K562 (cell line): ENCODE results near the gene HSPB7. TPM values are rescaled to one million over a fixed set of nuclear protein-coding genes. Genes with fewer than 3 reads are reported as not detected.
A peak's percentile ranks its signal among the peaks of the same experiment; 100 is the strongest.

Source experiments
- CHD2 ChIP-seq: IDR thresholded peaks from 2 replicates; pipeline ENCODE4 v1.6.1; 2011; ENCODE audit warnings: low read depth, low read length
- ELF2 ChIP-seq: fragments of 250-450 bp; sonication (Bioruptor Pico); IDR thresholded peaks from 2 replicates; pipeline ENCODE4 v1.5.0; 2021; ENCODE audit warnings: mild to moderate bottlenecking
- EP300 ChIP-seq: IDR thresholded peaks from 2 replicates; pipeline ENCODE4 v1.6.1; 2012; ENCODE audit warnings: low read length, improper control_type of control experiment
- ETV5 ChIP-seq: sonication (generic); formaldehyde crosslinking; IDR thresholded peaks from 2 replicates; pipeline ENCODE4 v1.4.0; 2020; ENCODE audit warnings: low read depth, mild to moderate bottlenecking, missing genetic modification reagents
- GATAD2A ChIP-seq: fragments of 450-650 bp; IDR thresholded peaks from 2 replicates; pipeline ENCODE4 v1.6.1; 2017
- HMG20A ChIP-seq: fragments of 450-650 bp; formaldehyde crosslinking; conservative IDR thresholded peaks from 2 replicates; pipeline ENCODE4 v1.4.0; 2020; ENCODE audit warnings: mild to moderate bottlenecking, mixed read lengths
- HNRNPL ChIP-seq: fragments of 200-400 bp; formaldehyde crosslinking; IDR thresholded peaks from 2 replicates; pipeline ENCODE4 v1.6.1; 2017; ENCODE audit warnings: low read depth, mild to moderate bottlenecking, low read length
- HOXB6 ChIP-seq: fragments of 250-450 bp; sonication (Bioruptor Pico); IDR thresholded peaks from 2 replicates; pipeline ENCODE4 v1.5.1; 2022; ENCODE audit warnings: mild to moderate bottlenecking, borderline replicate concordance
- KDM4B ChIP-seq, 2 experiments: fragments of 450-650 bp in 1 of 2; sonication (generic) in 1 of 2; IDR thresholded peaks; 2 replicates each; pipeline ENCODE4 v1.6.1; 2016 to 2017; ENCODE audit warnings: borderline replicate concordance in 2 of 2, antibody characterized with exemption in 1 of 2, low read depth in 1 of 2, mild to moderate bottlenecking in 1 of 2
- KLF1 ChIP-seq: fragments of 450-650 bp; IDR thresholded peaks from 2 replicates; pipeline ENCODE4 v1.6.1; 2016; ENCODE audit warnings: missing genetic modification characterization, missing compliant biosample characterization
- MECOM ChIP-seq: fragments of 250-450 bp; sonication (Bioruptor Pico); IDR thresholded peaks from 2 replicates; pipeline ENCODE4 v1.8.0; 2022; ENCODE audit warnings: inconsistent platforms
- PTRF ChIP-seq: fragments of 450-650 bp; IDR thresholded peaks from 2 replicates; pipeline ENCODE4 v1.6.1; 2016; ENCODE audit warnings: mild to moderate bottlenecking, missing genetic modification characterization, missing compliant biosample characterization
- RAD21 ChIP-seq, 2 experiments: fragments of 250-450 bp in 1 of 2; fragments of 450-650 bp in 1 of 2; sonication (Bioruptor Pico) in 1 of 2; formaldehyde crosslinking in 1 of 2; IDR thresholded peaks in 1 of 2; conservative IDR thresholded peaks in 1 of 2; 2 replicates each; pipeline versions ENCODE4 v1.4.0 to v1.8.0; 2020 to 2022; ENCODE audit warnings: mild to moderate bottlenecking in 2 of 2, moderate library complexity in 1 of 2
- RCOR1 ChIP-seq, 2 experiments: IDR thresholded peaks; 2 replicates each; pipeline ENCODE4 v1.6.1; 2012; ENCODE audit warnings: low read depth in 2 of 2, low read length in 2 of 2, borderline replicate concordance in 1 of 2, improper control_type of control experiment in 1 of 2
- RFX5 ChIP-seq: IDR thresholded peaks from 2 replicates; pipeline ENCODE4 v1.6.1; 2011; ENCODE audit warnings: low read depth, mild to moderate bottlenecking, improper control_type of control experiment, low read length
- SMAD2 ChIP-seq: fragments of 150-350 bp; IDR thresholded peaks from 2 replicates; pipeline ENCODE4 v1.6.1; 2014; ENCODE audit warnings: low read depth, mild to moderate bottlenecking, low read length
- TARDBP ChIP-seq: fragments of 450-650 bp; IDR thresholded peaks from 2 replicates; pipeline ENCODE4 v1.6.1; 2016
- TCF3 ChIP-seq: sonication (generic); formaldehyde crosslinking; IDR thresholded peaks from 2 replicates; pipeline ENCODE4 v1.4.0; 2020; ENCODE audit warnings: mild to moderate bottlenecking, missing genetic modification reagents
- ZBTB1 ChIP-seq: sonication (generic); formaldehyde crosslinking; IDR thresholded peaks from 2 replicates; pipeline ENCODE4 v1.8.1; 2023; ENCODE audit warnings: missing genetic modification reagents, low read depth, mild to moderate bottlenecking, borderline replicate concordance
- ZKSCAN8 ChIP-seq: fragments of 200-800 bp; sonication (Bioruptor generic); IDR thresholded peaks from 2 replicates; pipeline ENCODE4 v1.6.1; 2016; ENCODE audit warnings: missing genetic modification characterization, missing compliant biosample characterization
- ZNF668 ChIP-seq: fragments of 250-450 bp; sonication (Bioruptor Pico); IDR thresholded peaks from 2 replicates; pipeline ENCODE4 v1.8.0; 2022; ENCODE audit warnings: mild to moderate bottlenecking, inconsistent platforms
- polyA plus RNA-seq, 8 experiments: library from polyadenylated mRNA; depleted of rRNA in 4 of 8; stranded (reverse) in 5 of 8; unstranded in 3 of 8; fragments of >200 nt; fragmentation: Nextera tagmentation in 2 of 8; fragmentation: Illumina TruSeq in 1 of 8; extraction: Ambion mirVana in 2 of 8; extraction: Trizol in 1 of 8; gene quantifications; 2 replicates each; pipeline versions ENCODE4 v1.2.1 to v1.2.3, GENCODE V29; 2011 to 2014; ENCODE audit warnings: inconsistent platforms in 1 of 8, missing spikeins in 1 of 8
- total RNA-seq, 7 experiments: library from RNA; depleted of rRNA in 6 of 7; stranded (reverse); fragments of >200 nt in 6 of 7; fragmentation: Illumina TruSeq in 2 of 7; extraction: Trizol in 2 of 7; gene quantifications; 2 replicates each; pipeline versions ENCODE4 v1.2.1 to v1.2.3, GENCODE V29; 2011 to 2021; ENCODE audit warnings: low replicate concordance in 1 of 7
- TF ChIP-seq, protein P1 (sequence below): sonication (generic); formaldehyde crosslinking; IDR thresholded peaks from 2 replicates; pipeline ENCODE4 v1.8.1; 2023; ENCODE audit warnings: mild to moderate bottlenecking, missing genetic modification reagents
- TF ChIP-seq, protein P2 (sequence below), 3 experiments: fragments of 200-800 bp in 1 of 3; sonication (Bioruptor generic) in 1 of 3; sonication (generic) in 1 of 3; formaldehyde crosslinking in 1 of 3; IDR thresholded peaks; 2 replicates each; pipeline versions ENCODE4 v1.6.1 to v1.8.0; 2016 to 2022; ENCODE audit warnings: mild to moderate bottlenecking in 2 of 3, missing compliant biosample characterization in 2 of 3, missing genetic modification characterization in 2 of 3, missing genetic modification reagents in 1 of 3

Gene HSPB7
- total and polyA plus RNA-seq, 9 of the 15 experiments (the other 6 are each of a cell fraction or from before 2014, with no cell fraction given): 0.05 to 0.19 (median 0.07) TPM; not detected in 6

DNA sequence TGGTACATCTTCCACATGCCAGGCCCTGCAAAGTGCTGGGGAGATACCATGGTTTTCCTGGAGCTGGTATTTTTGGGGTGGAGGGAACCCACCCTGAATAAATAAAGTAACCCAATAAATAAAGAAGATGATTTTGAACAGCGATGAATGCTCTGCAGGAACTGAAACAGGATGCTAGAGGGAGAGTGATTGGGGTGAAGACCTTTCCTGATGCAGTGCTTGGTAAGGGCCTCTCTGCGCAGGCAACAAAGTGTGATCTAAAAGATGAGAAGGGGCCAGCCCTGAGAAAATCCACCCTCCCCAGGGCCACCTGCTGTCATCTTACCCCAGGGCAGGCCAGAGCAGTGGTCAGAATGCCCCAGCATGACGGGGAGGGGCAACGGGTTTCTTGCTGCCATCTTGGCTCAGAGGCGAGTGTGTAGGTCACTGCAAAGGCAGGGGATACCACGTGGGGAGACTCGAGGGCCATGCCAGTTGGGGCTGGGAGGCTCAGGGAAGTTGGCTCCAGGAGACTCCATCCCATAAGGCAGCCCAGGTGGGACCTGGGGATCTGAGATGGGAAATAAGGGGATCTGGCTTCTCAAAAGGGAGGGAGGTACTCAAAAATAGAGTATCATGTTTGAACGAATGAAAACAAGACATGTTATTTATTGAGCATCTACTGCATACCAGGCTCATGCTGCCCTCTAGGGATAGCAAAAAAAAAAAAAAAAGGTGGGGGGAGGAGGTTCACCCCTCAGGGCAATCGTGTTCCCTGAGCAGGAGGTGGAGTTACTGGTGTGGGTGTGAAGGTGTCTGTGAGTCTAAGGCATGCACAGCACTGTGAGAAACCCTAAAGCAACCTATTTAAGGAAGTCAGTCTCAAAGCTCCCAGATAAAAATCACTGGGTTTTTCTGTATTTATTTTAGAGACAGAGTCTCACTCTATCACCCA, 11.0 kb downstream of the HSPB7 start (continued):
- TF ChIP-seq EP300 (no peak), TARDBP (no peak), RFX5 (no peak), HNRNPL (no peak), KLF1 (tag) (no peak), GATAD2A (no peak), ZNF668 (CRISPR knock-in tag) (no peak), ELF2 (CRISPR knock-in tag) (no peak), HMG20A (no peak), TCF3 (no peak), KDM4B (IDR thresholded peaks at IDR 0.05; ENCODE audit: borderline replicate concordance in 2 of 2, low read depth in 1 of 2) (no peak), MECOM (CRISPR knock-in tag) (no peak), HOXB6 (no peak), ZKSCAN8 (CRISPR knock-in tag) (peak; percentile 94), SMAD2 (no peak), ZBTB1 (CRISPR knock-in tag) (no peak), ETV5 (CRISPR knock-in tag) (no peak), RAD21 (CRISPR knock-in tag; conservative IDR thresholded peaks at IDR 0.05 in 1 of 2, IDR thresholded peaks at IDR 0.05 in 1 of 2) (peak in 1 of 2 experiments; percentile 37; a peak in 2 of 4 replicates), RCOR1 (IDR thresholded peaks at IDR 0.05; ENCODE audit: borderline replicate concordance in 1 of 2, low read depth in 2 of 2, low read length in 2 of 2) (peak in 1 of 2 experiments; percentile 48; a peak in 1 of 4 replicates), CHD2 (no peak), PTRF (tag) (no peak)
- TF ChIP-seq, protein P1, sequence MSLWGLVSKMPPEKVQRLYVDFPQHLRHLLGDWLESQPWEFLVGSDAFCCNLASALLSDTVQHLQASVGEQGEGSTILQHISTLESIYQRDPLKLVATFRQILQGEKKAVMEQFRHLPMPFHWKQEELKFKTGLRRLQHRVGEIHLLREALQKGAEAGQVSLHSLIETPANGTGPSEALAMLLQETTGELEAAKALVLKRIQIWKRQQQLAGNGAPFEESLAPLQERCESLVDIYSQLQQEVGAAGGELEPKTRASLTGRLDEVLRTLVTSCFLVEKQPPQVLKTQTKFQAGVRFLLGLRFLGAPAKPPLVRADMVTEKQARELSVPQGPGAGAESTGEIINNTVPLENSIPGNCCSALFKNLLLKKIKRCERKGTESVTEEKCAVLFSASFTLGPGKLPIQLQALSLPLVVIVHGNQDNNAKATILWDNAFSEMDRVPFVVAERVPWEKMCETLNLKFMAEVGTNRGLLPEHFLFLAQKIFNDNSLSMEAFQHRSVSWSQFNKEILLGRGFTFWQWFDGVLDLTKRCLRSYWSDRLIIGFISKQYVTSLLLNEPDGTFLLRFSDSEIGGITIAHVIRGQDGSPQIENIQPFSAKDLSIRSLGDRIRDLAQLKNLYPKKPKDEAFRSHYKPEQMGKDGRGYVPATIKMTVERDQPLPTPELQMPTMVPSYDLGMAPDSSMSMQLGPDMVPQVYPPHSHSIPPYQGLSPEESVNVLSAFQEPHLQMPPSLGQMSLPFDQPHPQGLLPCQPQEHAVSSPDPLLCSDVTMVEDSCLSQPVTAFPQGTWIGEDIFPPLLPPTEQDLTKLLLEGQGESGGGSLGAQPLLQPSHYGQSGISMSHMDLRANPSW: no peak
- TF ChIP-seq, protein P2, sequence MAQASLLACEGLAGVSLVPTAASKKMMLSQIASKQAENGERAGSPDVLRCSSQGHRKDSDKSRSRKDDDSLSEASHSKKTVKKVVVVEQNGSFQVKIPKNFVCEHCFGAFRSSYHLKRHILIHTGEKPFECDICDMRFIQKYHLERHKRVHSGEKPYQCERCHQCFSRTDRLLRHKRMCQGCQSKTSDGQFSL (CRISPR knock-in tag; IDR thresholded peaks at IDR 0.05): no peak
- TF ChIP-seq, protein P2 (tag; IDR thresholded peaks at IDR 0.05): no peak
